ENCODE results near the gene BTN2A1. TPM values are rescaled to one million over a fixed set of nuclear protein-coding genes. Genes with fewer than 3 reads are reported as not detected.

BTN2A1 gene
- total RNA-seq, 1 donor from 2014 or later: 27.7 TPM

DNA sequence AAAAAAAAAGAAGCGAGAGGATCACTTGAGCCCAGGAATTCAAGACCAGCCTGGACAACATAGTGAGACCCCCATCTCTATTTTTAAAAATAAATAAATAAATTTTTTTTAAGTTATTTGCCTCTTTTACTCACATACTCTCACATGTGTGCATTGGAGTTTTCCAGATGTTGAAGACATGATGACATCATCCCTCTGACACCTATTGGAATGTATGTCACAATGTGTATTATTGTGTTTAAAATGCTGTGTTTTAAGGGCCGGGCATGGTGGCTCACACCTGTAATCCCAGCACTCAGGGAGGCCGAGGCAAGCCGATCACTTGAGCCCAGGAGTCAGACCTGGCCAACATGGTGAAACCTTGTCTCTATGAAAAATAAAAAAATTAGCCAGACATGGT, 24.6 kb downstream of the BTN2A1 start:
- Mint-ChIP-seq H3K4me3 (ENCODE audit: unreplicated experiment) (no peak overlapping the region), H3K27ac (ENCODE audit: unreplicated experiment) (no peak overlapping the region), H3K4me1 (ENCODE audit: unreplicated experiment) (no peaks in the 10 kb centered on the region), H3K27me3 (ENCODE audit: unreplicated experiment) (peaks cover 3% of the 10 kb centered on the region), H3K36me3 (ENCODE audit: unreplicated experiment) (no peaks in the 10 kb centered on the region), H3K9me3 (ENCODE audit: unreplicated experiment) (peaks cover 4% of the 10 kb centered on the region)
- DNase-seq (ENCODE audit: extremely low spot score, unreplicated experiment): no peak
- TF ChIP-seq CTCF (IDR thresholded peaks at IDR 0.05): no peak

- Mint-ChIP-seq H3K4me3 (ENCODE audit: unreplicated experiment) (no peak overlapping the region), H3K4me1 (ENCODE audit: unreplicated experiment) (no peaks in the 10 kb centered on the region), H3K27ac (ENCODE audit: unreplicated experiment) (no peak overlapping the region), H3K27me3 (ENCODE audit: unreplicated experiment) (peaks cover 3% of the 10 kb centered on the region), H3K36me3 (ENCODE audit: unreplicated experiment) (no peaks in the 10 kb centered on the region), H3K9me3 (ENCODE audit: unreplicated experiment) (peaks cover 10% of the 10 kb centered on the region)
- TF ChIP-seq CTCF (IDR thresholded peaks at IDR 0.05): no peak
- DNase-seq (ENCODE audit: extremely low spot score, unreplicated experiment): no peak
Observed at GRCh38 chr6:26483727-26484126, 26.0 kb downstream of the BTN2A1 start.

DNA sequence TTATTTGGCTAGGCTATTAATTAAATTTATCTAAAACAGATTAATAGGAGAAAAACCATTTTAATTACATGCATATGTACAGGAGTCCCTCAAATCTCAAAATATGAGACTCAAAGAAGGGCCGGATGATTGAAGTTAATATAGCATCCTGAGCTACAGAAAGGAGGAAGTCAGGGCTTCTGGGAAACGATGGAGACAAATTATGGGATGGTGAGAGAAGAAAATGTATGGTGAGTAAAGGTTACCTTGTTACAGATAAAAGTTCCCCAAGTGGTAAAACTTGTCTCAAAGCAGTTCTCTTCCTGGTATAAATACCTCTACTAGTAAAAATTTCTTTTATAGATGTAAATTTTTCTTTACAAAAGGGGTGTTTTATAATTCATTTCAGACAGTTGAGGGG, 26.4 kb downstream of the BTN2A1 start:
- H3K9me3 Mint-ChIP-seq (ENCODE audit: unreplicated experiment): peaks cover 10% of the 10 kb centered on the region
- H3K4me1 Mint-ChIP-seq (ENCODE audit: unreplicated experiment): no peaks in the 10 kb centered on the region
- peaks cover 3% of the 10 kb centered on the region for H3K27me3 Mint-ChIP-seq (ENCODE audit: unreplicated experiment)
- DNase-seq (ENCODE audit: extremely low spot score, unreplicated experiment): no peak
- no peak overlapping the region for H3K27ac Mint-ChIP-seq (ENCODE audit: unreplicated experiment)
- H3K4me3 Mint-ChIP-seq (ENCODE audit: unreplicated experiment): no peak overlapping the region
- H3K36me3 Mint-ChIP-seq (ENCODE audit: unreplicated experiment): no peaks in the 10 kb centered on the region
- no peak for TF ChIP-seq CTCF (IDR thresholded peaks at IDR 0.05)

DNA sequence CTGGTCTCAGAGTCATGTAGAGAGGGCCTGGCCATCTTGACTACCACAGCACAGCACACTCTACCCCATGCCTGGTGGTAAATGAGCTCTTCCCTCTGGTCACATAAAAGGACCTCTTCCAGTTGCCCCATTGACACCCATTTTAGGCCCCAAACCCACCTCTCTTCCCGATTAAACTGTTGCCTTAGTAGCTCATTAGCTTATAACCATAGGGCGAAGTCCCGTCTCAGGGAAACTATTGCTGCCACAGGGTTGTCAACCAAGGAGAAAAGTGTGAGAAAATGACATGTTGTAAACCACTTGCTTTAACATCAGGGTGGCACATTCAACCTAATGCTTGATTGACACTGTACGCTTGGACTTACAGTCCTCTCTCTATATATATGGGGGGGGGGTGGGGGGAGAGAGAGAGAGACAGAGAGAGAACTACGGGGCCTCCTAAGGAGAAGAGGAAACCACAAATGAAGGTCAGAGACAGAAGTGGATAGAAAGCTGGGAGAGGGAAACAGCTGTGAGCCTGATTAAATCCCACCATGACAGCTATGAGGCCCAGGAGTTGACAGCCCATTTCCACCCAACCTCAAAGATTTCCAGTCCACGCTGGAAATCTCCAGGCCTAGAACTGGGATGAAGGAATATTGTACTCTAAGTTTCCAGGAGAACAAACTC, 27.5 kb downstream of the BTN2A1 start:
- Mint-ChIP-seq H3K4me3 (ENCODE audit: unreplicated experiment) (no peak overlapping the region), H3K9me3 (ENCODE audit: unreplicated experiment) (peaks cover 10% of the 10 kb centered on the region)

DNA sequence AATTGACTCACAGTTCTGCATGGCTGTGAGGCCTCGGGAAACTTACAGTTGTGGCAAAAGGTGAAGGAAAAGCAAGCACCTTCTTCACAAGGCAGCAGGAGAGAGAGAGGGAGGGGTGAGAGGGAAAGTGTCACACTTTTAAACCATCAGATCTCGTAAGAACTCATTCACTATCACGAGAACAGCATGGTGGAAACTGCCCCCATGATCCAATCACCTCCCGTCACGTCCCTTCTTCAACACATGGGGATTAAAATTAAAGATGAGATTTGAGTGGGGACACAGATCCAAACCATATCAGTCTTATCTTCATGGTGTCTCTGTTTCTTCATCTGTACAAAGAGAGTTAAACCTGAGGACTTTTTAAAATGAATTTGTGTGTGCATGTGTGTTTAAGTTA, 28.6 kb downstream of the BTN2A1 start:
- Mint-ChIP-seq H3K36me3 (ENCODE audit: unreplicated experiment) (no peaks in the 10 kb centered on the region), H3K9me3 (ENCODE audit: unreplicated experiment) (peaks cover 7% of the 10 kb centered on the region), H3K4me3 (ENCODE audit: unreplicated experiment) (no peak overlapping the region), H3K4me1 (ENCODE audit: unreplicated experiment) (no peaks in the 10 kb centered on the region), H3K27ac (ENCODE audit: unreplicated experiment) (no peak overlapping the region), H3K27me3 (ENCODE audit: unreplicated experiment) (peaks cover 3% of the 10 kb centered on the region)
- no peak for DNase-seq (ENCODE audit: extremely low spot score, unreplicated experiment)
- no peak for TF ChIP-seq CTCF (IDR thresholded peaks at IDR 0.05)

More for the DNA sequence above, 27.5 kb downstream of the BTN2A1 start:
- Mint-ChIP-seq H3K4me1 (ENCODE audit: unreplicated experiment) (no peaks in the 10 kb centered on the region), H3K36me3 (ENCODE audit: unreplicated experiment) (no peaks in the 10 kb centered on the region), H3K27ac (ENCODE audit: unreplicated experiment) (no peak overlapping the region), H3K27me3 (ENCODE audit: unreplicated experiment) (peaks cover 3% of the 10 kb centered on the region)
- DNase-seq (ENCODE audit: extremely low spot score, unreplicated experiment): no peak
- no peak for TF ChIP-seq CTCF (IDR thresholded peaks at IDR 0.05)
